NB4 (cell line): ENCODE data around the gene CTPS1.

Experiments used
- POLR2A ChIP-seq: IDR thresholded peaks from 2 replicates; pipeline ENCODE4 v1.6.1; 2011; ENCODE audit warnings: mild to moderate bottlenecking; ENCODE audit not compliant: insufficient read length; ENCODE audit errors: extremely low read depth
- TF ChIP-seq, protein P1 (sequence below): IDR thresholded peaks from one replicate; pipeline ENCODE4 v1.5.1; 2012; ENCODE audit warnings: low read depth, low read length
- TF ChIP-seq, protein P2 (sequence below): IDR thresholded peaks from 2 replicates; pipeline ENCODE4 v1.6.1; 2011; ENCODE audit warnings: low read depth, low read length

DNA sequence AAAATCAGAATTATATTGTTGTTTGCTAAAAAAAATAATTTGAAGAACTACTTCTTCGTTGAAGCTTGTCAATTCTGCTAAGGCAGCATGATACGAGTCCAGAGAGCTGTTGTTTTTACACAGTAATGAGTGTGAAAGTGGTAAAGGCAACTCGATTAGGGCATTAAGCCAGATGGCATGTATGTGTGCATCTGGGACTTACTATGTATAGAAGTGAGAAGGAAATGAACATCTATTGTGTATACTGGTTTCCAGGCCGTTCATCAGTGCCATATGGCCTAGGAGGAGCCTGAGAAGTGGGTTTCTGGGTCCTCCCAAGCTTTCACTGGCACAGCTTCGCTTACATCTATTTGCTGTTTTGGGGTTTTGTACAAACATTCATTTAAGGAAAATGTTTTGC is 5.7 kb downstream of the CTPS1 start:
- TF ChIP-seq, protein P1, sequence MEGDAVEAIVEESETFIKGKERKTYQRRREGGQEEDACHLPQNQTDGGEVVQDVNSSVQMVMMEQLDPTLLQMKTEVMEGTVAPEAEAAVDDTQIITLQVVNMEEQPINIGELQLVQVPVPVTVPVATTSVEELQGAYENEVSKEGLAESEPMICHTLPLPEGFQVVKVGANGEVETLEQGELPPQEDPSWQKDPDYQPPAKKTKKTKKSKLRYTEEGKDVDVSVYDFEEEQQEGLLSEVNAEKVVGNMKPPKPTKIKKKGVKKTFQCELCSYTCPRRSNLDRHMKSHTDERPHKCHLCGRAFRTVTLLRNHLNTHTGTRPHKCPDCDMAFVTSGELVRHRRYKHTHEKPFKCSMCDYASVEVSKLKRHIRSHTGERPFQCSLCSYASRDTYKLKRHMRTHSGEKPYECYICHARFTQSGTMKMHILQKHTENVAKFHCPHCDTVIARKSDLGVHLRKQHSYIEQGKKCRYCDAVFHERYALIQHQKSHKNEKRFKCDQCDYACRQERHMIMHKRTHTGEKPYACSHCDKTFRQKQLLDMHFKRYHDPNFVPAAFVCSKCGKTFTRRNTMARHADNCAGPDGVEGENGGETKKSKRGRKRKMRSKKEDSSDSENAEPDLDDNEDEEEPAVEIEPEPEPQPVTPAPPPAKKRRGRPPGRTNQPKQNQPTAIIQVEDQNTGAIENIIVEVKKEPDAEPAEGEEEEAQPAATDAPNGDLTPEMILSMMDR = no peak
- TF ChIP-seq POLR2A = no peak
- TF ChIP-seq, protein P2, sequence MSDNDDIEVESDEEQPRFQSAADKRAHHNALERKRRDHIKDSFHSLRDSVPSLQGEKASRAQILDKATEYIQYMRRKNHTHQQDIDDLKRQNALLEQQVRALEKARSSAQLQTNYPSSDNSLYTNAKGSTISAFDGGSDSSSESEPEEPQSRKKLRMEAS = no peak
